ENCODE results near the gene ATG12. TPM values are rescaled to one million over a fixed set of nuclear protein-coding genes. Genes with fewer than 3 reads are reported as not detected.

The ATG12 gene
- total and polyA plus RNA-seq, 4 donors, result 69.4 to 84.3 (median 76.1) TPM

- Histone ChIP-seq H3K9me3 (ENCODE audit: control insufficient read depth, insufficient read depth, low read length) (no peaks in the 10 kb centered on the region), H3K27ac (ENCODE audit: low read depth, low read length) (no peak overlapping the region), H3K36me3 (ENCODE audit: control insufficient read depth, insufficient read depth, low read length) (peaks cover 3% of the 10 kb centered on the region), H3K4me3 (ENCODE audit: low read depth, low read length) (no peak overlapping the region), H3K27me3 (ENCODE audit: control insufficient read depth, insufficient read depth, low read length) (no peaks in the 10 kb centered on the region), H3K4me1 (ENCODE audit: control insufficient read depth, insufficient read depth, low read length) (no peaks in the 10 kb centered on the region)
- WGBS (ENCODE audit: insufficient coverage), result 80% methylated on average over 1 of the region's 3 CpGs
- no peak for DNase-seq (ENCODE audit: low read depth in 4 of 6, low spot score in 6 of 6)
Measured at GRCh38 chr5:115869256-115869795, 28.0 kb upstream of the ATG12 start.

GRCh38 chr5:115859378-115859777 lies 18.0 kb upstream of the ATG12 start:
- H3K9me3 ChIP-seq (ENCODE audit: control insufficient read depth, insufficient read depth, low read length), result peaks cover 2% of the 10 kb centered on the region
- H3K27me3 ChIP-seq (ENCODE audit: control insufficient read depth, insufficient read depth, low read length), result no peaks in the 10 kb centered on the region
- H3K36me3 ChIP-seq (ENCODE audit: control insufficient read depth, insufficient read depth, low read length), result no peaks in the 10 kb centered on the region
- no peak overlapping the region for H3K4me3 ChIP-seq (ENCODE audit: low read depth, low read length)
- no peak for DNase-seq (ENCODE audit: low read depth in 4 of 6, low spot score in 6 of 6)
- H3K4me1 ChIP-seq (ENCODE audit: control insufficient read depth, insufficient read depth, low read length), result no peaks in the 10 kb centered on the region
- H3K27ac ChIP-seq (ENCODE audit: low read depth, low read length), result no peak overlapping the region

- Histone ChIP-seq H3K9me3 (ENCODE audit: control insufficient read depth, insufficient read depth, low read length) (no peaks in the 10 kb centered on the region), H3K27ac (ENCODE audit: low read depth, low read length) (no peak overlapping the region), H3K27me3 (ENCODE audit: control insufficient read depth, insufficient read depth, low read length) (no peaks in the 10 kb centered on the region), H3K4me1 (ENCODE audit: control insufficient read depth, insufficient read depth, low read length) (no peaks in the 10 kb centered on the region), H3K4me3 (ENCODE audit: low read depth, low read length) (no peak overlapping the region), H3K36me3 (ENCODE audit: control insufficient read depth, insufficient read depth, low read length) (no peaks in the 10 kb centered on the region)
- 100% methylated on average over 2 of the region's 3 CpGs for WGBS (ENCODE audit: insufficient coverage)
- no peak for DNase-seq (ENCODE audit: low read depth in 4 of 6, low spot score in 6 of 6)
Measured at GRCh38 chr5:115858396-115858795, 17.0 kb upstream of the ATG12 start.

- Histone ChIP-seq H3K27ac (ENCODE audit: low read depth, low read length) (no peak overlapping the region), H3K4me1 (ENCODE audit: control insufficient read depth, insufficient read depth, low read length) (no peaks in the 10 kb centered on the region), H3K27me3 (ENCODE audit: control insufficient read depth, insufficient read depth, low read length) (no peaks in the 10 kb centered on the region), H3K36me3 (ENCODE audit: control insufficient read depth, insufficient read depth, low read length) (no peaks in the 10 kb centered on the region), H3K9me3 (ENCODE audit: control insufficient read depth, insufficient read depth, low read length) (no peaks in the 10 kb centered on the region), H3K4me3 (ENCODE audit: low read depth, low read length) (no peak overlapping the region)
- no peak for DNase-seq (ENCODE audit: low read depth in 4 of 6, low spot score in 6 of 6)
- no CpG with 5 or more reads among the region's 2 CpGs for WGBS (ENCODE audit: insufficient coverage)
Measured at GRCh38 chr5:115857626-115858349, 16.4 kb upstream of the ATG12 start.

GRCh38 chr5:115857057-115857479 lies 15.7 kb upstream of the ATG12 start:
- Histone ChIP-seq H3K27ac (ENCODE audit: low read depth, low read length) (no peak overlapping the region), H3K9me3 (ENCODE audit: control insufficient read depth, insufficient read depth, low read length) (no peaks in the 10 kb centered on the region), H3K4me1 (ENCODE audit: control insufficient read depth, insufficient read depth, low read length) (no peaks in the 10 kb centered on the region), H3K36me3 (ENCODE audit: control insufficient read depth, insufficient read depth, low read length) (no peaks in the 10 kb centered on the region), H3K4me3 (ENCODE audit: low read depth, low read length) (no peak overlapping the region), H3K27me3 (ENCODE audit: control insufficient read depth, insufficient read depth, low read length) (no peaks in the 10 kb centered on the region)
- WGBS (ENCODE audit: insufficient coverage), result no CpG with 5 or more reads among the region's 1 CpG
- no peak for DNase-seq (ENCODE audit: low read depth in 4 of 6, low spot score in 6 of 6)

- DNase-seq (ENCODE audit: low read depth in 4 of 6, low spot score in 6 of 6), result no peak
- H3K4me3 ChIP-seq (ENCODE audit: low read depth, low read length), result no peak overlapping the region
- 80% methylated on average over 1 of the region's 1 CpG for WGBS (ENCODE audit: insufficient coverage)
- no peaks in the 10 kb centered on the region for H3K27me3 ChIP-seq (ENCODE audit: control insufficient read depth, insufficient read depth, low read length)
- no peak overlapping the region for H3K27ac ChIP-seq (ENCODE audit: low read depth, low read length)
- H3K9me3 ChIP-seq (ENCODE audit: control insufficient read depth, insufficient read depth, low read length), result no peaks in the 10 kb centered on the region
- no peaks in the 10 kb centered on the region for H3K4me1 ChIP-seq (ENCODE audit: control insufficient read depth, insufficient read depth, low read length)
- H3K36me3 ChIP-seq (ENCODE audit: control insufficient read depth, insufficient read depth, low read length), result no peaks in the 10 kb centered on the region
Measured at GRCh38 chr5:115855959-115856358, 14.6 kb upstream of the ATG12 start.

- no peak overlapping the region for H3K4me3 ChIP-seq (ENCODE audit: low read depth, low read length)
- WGBS (ENCODE audit: insufficient coverage), result no CpG with 5 or more reads among the region's 3 CpGs
- H3K36me3 ChIP-seq (ENCODE audit: control insufficient read depth, insufficient read depth, low read length), result no peaks in the 10 kb centered on the region
- no peak for DNase-seq (ENCODE audit: low read depth in 4 of 6, low spot score in 6 of 6)
- no peaks in the 10 kb centered on the region for H3K4me1 ChIP-seq (ENCODE audit: control insufficient read depth, insufficient read depth, low read length)
- no peaks in the 10 kb centered on the region for H3K9me3 ChIP-seq (ENCODE audit: control insufficient read depth, insufficient read depth, low read length)
- no peak overlapping the region for H3K27ac ChIP-seq (ENCODE audit: low read depth, low read length)
- H3K27me3 ChIP-seq (ENCODE audit: control insufficient read depth, insufficient read depth, low read length), result no peaks in the 10 kb centered on the region
Measured at GRCh38 chr5:115854139-115854538, 12.8 kb upstream of the ATG12 start.

- H3K27me3 ChIP-seq (ENCODE audit: control insufficient read depth, insufficient read depth, low read length), result no peaks in the 10 kb centered on the region
- no peak overlapping the region for H3K27ac ChIP-seq (ENCODE audit: low read depth, low read length)
- WGBS (ENCODE audit: insufficient coverage), result 40% methylated on average over 1 of the region's 4 CpGs
- H3K4me1 ChIP-seq (ENCODE audit: control insufficient read depth, insufficient read depth, low read length), result no peaks in the 10 kb centered on the region
- no peak for DNase-seq (ENCODE audit: low read depth in 4 of 6, low spot score in 6 of 6)
- no peaks in the 10 kb centered on the region for H3K36me3 ChIP-seq (ENCODE audit: control insufficient read depth, insufficient read depth, low read length)
- H3K4me3 ChIP-seq (ENCODE audit: low read depth, low read length), result no peak overlapping the region
- H3K9me3 ChIP-seq (ENCODE audit: control insufficient read depth, insufficient read depth, low read length), result no peaks in the 10 kb centered on the region
Measured at GRCh38 chr5:115850744-115851416, 9.5 kb upstream of the ATG12 start.

- no peaks in the 10 kb centered on the region for H3K27me3 ChIP-seq (ENCODE audit: control insufficient read depth, insufficient read depth, low read length)
- 94% methylated on average over 3 of the region's 3 CpGs for WGBS (ENCODE audit: insufficient coverage)
- no peak overlapping the region for H3K27ac ChIP-seq (ENCODE audit: low read depth, low read length)
- DNase-seq (ENCODE audit: low read depth in 4 of 6, low spot score in 6 of 6), result no peak
- H3K9me3 ChIP-seq (ENCODE audit: control insufficient read depth, insufficient read depth, low read length), result no peaks in the 10 kb centered on the region
- no peaks in the 10 kb centered on the region for H3K4me1 ChIP-seq (ENCODE audit: control insufficient read depth, insufficient read depth, low read length)
- H3K36me3 ChIP-seq (ENCODE audit: control insufficient read depth, insufficient read depth, low read length), result no peaks in the 10 kb centered on the region
- no peak overlapping the region for H3K4me3 ChIP-seq (ENCODE audit: low read depth, low read length)
Measured at GRCh38 chr5:115849258-115849798, 8.0 kb upstream of the ATG12 start.
